Right kidney (tissue), 9 donors: ENCODE measurements around the gene CTDSP2.
A peak's percentile ranks its signal among the peaks of the same experiment; 100 is the strongest.
"Not testable (repeated sequence)": the region's sequence is repeated elsewhere in the genome, so short reads cannot be mapped to it uniquely, and the experiment has no call there.

ENCODE experiments used
- DNase-seq: peaks from one replicate; pipeline ENCODE4 v3.0.0-alpha.2; 2016
- long read RNA-seq, 8 donors: transcript quantifications; one replicate each; lab custom pipeline, GENCODE V29; 2026

CTDSP2 gene, protein sequence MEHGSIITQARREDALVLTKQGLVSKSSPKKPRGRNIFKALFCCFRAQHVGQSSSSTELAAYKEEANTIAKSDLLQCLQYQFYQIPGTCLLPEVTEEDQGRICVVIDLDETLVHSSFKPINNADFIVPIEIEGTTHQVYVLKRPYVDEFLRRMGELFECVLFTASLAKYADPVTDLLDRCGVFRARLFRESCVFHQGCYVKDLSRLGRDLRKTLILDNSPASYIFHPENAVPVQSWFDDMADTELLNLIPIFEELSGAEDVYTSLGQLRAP
- long read RNA-seq, donor 1, full-length matches to known transcripts, result 27 of 41 reads
- long read RNA-seq, donor 1, partial matches to known transcripts, result 14 of 41 reads
- long read RNA-seq, donor 1, other reads (novel, unspliced or antisense), result 0 of 41 reads
- long read RNA-seq, donor 2, full-length matches to known transcripts, result 17 of 17 reads
- long read RNA-seq, donor 2, partial matches to known transcripts, result 0 of 17 reads
- long read RNA-seq, donor 2, other reads (novel, unspliced or antisense), result 0 of 17 reads
- long read RNA-seq, donor 3, full-length matches to known transcripts, result 18 of 27 reads
- long read RNA-seq, donor 3, partial matches to known transcripts, result 9 of 27 reads
- long read RNA-seq, donor 3, other reads (novel, unspliced or antisense), result 0 of 27 reads
- long read RNA-seq, donor 4, full-length matches to known transcripts, result 34 of 58 reads
- long read RNA-seq, donor 4, partial matches to known transcripts, result 24 of 58 reads
- long read RNA-seq, donor 4, other reads (novel, unspliced or antisense), result 0 of 58 reads
- long read RNA-seq, donor 5, full-length matches to known transcripts, result 24 of 32 reads
- long read RNA-seq, donor 5, partial matches to known transcripts, result 8 of 32 reads
- long read RNA-seq, donor 5, other reads (novel, unspliced or antisense), result 0 of 32 reads
- long read RNA-seq, donor 6, full-length matches to known transcripts, result 24 of 68 reads
- long read RNA-seq, donor 6, partial matches to known transcripts, result 39 of 68 reads
- long read RNA-seq, donor 6, other reads (novel, unspliced or antisense), result 5 of 68 reads
- long read RNA-seq, donor 7, full-length matches to known transcripts, result 46 of 94 reads
- long read RNA-seq, donor 7, partial matches to known transcripts, result 33 of 94 reads
- long read RNA-seq, donor 7, other reads (novel, unspliced or antisense), result 15 of 94 reads
- long read RNA-seq, donor 8, full-length matches to known transcripts, result 36 of 49 reads
- long read RNA-seq, donor 8, partial matches to known transcripts, result 13 of 49 reads
- long read RNA-seq, donor 8, other reads (novel, unspliced or antisense), result 0 of 49 reads

DNA sequence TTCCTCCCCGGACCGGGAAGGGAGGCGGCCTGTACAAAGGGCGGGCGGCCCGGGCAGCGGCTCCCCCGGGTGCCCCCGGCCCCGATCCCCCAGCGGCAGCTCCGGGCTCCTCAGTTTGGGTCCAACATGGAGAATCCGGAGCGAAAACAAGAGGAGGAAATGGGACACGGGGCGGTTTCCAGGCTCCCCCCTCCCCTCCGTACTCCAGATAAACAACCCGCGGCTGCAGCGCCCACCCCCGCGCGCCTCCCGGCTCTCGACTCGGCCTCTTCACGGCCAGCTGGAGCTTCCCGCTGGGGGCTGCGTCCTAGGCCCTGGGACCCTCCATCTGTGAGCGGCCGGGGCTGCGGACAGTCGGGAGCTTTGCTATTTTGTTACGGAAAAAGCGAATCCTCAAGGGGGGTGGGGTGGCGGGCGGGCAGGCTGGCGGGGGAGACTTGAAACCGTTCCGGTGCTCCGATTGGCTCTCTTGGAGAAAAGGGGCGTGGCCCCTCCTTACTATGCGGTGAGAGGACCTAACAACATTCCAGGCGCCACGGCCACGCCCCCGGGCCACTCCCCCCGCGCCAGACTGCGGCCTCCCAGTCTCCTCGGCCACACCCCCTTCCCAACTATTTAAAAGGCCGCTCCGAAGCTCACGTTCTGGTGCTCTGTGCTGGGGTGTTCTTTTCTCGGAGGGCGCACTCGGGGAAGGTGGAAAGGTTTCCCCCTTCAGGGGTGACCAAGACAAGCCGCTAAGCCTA is at the start of gene CTDSP2:
CTDSP2 (minus strand) TSS at position 153 of the 743 bp plus-strand sequence. CDS start 294 bp downstream, outside the sequence.
- DNase-seq, result peak; percentile 97

DNA sequence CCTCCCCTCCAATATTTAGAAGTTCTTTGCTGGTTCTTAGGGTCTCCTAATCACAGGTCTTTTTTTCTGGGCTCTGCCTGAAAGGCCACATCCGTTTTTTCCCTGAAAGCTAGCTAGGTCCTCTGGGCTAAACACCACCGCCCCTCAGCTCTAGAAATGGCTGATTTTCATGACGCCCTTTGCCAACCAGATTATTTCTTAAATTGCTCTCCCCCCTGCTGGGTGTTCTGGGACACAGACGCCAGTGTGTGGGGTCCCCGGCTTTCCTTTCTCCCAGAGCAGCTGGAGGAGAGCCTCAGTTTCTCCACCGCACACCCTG is 49.5 kb upstream of the CTDSP2 start:
- no peak for DNase-seq

DNA sequence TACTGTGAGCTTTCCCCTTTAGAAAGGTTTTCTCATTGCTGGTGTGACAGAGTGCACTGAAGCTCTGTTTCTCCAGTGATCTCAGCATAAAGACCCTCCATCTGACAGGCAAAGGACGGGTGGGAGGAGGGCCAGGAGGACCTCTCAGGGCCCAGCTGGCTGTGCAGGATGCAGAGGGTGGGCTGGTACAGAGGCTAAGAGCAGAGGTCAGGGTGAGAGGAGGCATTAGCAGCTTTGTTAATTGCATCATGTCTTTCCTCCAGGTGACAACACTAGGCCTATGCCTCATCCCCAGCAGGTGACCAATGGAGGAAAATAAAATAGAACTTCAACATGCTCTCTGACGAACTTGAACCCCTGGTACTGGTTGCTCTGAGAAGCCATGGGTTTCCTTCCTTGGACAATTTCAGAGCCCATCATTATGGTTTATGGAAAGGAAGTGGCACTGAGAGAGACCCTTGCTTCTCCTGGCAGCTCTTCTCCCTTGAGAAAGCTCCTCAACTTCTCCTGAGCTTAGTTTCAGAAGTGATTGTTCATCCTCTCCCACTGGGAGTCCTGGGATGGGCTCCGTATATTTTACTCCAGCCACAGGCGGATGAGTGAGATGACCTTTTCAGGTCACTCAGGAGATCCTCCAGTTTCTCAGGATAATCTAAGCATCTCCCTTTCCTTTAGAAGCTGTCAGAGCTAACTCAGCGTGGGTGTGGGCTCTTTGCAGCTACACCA is 49.0 kb upstream of the CTDSP2 start:
- DNase-seq, result no peak

DNA sequence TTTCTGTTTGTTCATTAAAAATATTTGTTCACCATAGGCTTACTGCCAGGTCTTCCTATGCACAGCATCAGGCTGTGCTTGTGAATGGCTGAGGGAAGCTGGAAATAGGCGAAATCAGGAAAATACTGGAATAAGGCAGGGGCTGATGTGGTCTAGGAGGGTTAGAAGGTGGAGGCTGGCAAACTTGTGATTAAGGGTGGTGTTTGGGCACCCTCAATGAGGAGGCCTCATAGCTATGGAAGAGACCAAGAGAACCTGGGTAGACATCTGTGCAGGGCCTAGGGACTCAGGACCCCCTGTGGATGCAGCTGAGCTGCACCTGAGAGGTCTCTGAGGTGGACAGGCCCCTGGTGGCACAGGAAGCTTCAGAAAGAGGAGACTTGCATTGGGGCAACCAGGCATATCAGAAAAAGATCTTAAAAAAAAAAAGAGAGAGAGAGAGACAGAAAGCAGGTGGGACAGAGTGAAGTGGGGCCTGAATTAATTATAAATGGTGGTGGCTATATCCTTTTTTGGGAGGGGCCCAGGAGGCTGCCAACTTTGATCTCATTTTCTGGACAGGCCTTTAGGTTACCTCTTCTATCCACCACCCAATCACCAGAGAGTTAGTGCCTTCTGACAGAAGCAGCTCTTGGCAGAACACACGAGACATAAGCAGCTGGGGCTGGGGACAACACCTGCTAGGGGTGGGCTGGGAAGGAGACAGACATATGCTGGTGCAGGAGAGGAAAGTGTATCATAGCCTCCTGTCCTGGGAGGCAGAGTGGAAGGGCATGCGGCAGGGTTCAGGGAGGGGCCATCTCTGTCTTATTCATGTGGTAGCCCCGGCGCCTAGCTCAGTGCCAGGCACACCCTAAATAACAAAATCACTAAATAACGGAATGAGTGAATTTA is 48.1 kb upstream of the CTDSP2 start:
- no peak for DNase-seq

DNA sequence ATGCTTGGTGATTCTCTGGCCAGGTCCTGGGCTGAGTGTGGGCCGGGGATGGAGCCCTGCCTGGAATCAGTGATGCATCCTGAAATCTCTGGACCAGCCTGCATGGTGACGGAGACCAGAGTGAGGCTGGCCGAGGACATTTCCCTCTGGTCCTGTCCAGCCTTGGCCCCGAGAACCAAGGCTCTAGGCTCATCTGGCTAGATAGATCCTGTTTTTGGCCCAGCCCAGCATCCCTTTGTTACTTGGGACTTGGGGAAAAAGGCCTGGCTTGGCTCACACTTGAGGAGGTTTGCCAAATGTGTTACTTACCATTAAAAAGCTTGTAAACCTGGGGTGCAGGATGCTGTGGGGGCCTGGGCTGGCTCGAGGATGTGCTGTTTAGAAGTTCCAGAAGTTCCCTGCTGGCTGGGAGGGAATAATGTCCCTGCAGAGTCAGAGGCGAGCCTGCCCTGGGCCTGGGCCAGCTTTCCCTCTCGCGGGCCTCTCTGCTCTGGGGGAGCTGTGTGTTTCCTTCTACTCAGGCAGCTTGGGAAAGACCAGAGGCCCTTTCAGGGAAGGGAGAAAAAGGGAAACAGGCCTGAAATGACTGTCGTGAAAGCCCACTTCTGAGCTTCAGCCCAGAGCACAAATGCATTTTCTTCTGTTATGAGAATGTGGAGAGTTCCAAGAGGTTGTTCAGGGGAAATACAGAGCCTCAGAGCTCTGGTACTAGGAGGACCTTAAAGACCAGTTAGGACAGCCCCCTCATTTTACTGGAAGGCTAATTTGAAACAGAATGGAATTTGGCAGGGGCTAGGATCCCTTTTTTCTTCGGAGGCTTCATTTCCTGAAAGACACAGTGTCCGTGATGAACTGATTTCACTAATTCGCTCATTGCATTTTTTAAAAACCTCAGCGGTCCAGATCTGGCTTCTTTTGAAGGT is 47.2 kb upstream of the CTDSP2 start:
- peak; percentile 84 for DNase-seq

DNA sequence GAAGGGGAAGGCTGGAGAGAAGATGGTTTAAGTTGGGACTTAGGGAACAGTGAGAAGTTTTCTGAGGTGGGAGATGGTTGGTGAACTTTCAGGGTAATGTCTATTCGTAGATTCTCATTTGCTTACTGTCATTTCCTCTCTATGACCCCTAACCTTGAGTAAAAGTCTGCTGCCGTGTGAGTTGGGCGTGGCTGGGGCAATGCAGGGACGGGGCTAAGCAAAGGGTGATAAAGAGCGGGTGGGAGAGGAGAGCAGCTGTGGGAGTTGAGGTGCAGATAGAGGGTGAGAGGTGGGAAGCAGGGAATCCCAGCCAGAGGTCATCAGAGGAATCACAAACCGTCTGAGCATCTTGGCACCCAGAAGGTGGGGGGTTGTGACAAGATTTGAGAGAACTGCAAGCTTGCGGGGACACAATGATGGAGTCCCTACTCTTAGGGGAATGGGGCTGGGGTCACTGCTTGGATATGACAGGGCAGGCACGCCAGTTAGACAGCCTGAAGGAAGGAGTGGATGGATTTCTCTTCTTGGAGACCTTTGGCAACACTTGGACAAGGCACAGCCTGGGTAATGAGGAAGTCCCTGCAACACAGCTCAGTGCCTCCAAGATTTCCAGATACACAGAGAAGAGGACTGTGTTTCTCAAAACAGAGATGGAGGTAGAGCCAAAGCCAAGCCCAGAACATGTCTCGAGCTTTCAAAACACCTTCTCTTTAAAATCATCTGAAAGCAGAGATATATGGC is 45.9 kb upstream of the CTDSP2 start:
- no peak for DNase-seq

DNA sequence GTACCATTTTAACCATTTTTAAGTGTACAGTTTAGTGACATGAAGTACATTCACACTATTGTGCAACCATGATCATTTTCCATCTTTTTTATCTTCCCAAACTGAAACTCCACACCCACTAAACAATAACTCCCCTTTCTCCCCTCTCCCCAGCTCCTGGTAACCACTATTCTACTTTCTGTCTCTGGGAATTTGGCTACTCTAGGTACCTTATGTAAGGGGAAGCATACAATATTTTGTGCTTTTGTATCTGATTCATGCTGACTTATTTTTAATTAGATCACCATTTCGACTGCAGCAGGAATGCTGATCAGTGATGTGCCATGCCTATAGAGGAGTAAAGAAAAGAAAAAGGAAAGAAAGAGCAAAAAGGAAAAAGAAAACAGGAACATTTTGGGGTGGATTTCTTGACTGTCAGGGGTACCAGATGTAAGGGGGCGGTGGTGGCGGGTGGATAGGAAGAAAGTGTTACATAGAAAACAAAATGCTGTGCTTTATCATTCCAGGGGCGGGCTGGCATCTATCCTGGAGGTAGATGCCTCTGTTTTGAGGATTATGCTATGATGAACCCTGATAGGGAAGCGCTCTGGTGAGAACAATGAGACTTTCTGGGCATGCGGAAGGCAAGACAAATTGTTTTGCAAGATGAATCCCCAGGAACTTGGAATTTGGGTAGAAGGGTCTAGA is 45.2 kb upstream of the CTDSP2 start:
- DNase-seq, result no peak

DNA sequence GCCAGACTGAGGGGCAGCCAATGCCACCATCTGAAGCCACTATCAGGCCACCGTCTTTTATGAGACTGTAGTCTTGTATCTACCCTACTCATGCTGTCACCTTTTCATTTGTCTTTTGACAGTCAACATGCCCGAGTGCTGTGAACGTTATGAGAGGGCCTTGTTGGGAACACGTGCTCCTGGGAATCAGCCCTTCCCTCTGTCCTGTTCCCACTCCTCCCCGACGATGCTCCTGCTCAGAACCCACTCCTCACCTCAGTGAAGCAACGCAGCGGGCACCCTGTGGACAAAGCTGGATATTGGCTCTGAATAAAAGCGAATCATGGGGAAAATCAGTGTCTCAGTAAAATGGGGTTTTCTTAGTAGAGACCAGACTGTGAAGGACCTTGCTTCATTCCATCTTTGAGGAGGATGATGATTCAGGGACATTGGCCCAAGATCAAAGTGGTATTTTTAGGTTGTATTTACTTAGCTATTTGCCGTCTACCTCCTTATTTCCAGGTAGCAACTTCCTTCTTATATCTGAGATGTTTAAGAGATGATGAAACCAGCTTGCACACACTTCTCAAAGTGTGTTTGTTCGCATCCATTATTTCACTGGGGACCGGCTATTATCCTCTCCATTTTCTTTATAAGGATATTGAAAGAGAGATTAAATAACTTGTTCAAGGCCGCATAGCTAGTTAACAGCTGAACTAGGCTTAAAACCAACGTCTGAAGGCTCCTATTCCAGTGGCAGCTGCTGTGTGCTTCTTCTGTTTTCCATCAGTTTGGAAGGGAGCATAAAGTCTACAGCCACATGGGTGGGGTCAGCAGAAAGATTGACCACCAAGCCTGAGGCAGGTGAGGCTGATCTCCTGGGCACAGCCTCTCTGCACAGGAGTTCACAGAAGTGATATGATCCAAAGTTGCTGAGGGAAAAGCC is 43.9 kb upstream of the CTDSP2 start:
- no peak for DNase-seq

DNA sequence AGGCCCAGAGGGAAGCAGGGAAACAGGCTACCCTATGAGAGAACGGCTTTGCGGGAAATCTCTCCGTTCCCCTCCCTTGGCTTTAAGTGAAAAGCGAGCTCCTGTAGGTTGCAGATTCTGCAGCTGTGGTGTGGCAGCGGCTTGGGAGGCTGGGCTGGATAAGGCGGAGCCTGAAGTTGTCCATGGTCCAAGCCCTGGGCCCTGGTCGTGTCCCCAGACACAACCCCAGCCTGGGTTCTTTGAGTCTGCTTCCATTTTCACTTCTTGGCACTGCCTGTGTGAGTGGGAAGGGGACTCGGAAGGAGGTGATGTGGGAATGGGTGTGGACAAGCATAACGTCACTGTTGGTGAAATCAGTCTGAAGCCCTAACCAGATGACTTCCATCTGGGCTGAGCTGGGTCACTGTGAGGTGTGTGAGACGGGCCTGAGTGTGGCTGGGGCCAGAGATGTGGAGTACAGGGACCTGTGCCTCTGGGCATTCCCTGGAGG is 43.0 kb upstream of the CTDSP2 start:
- peak; percentile 68 for DNase-seq

DNA sequence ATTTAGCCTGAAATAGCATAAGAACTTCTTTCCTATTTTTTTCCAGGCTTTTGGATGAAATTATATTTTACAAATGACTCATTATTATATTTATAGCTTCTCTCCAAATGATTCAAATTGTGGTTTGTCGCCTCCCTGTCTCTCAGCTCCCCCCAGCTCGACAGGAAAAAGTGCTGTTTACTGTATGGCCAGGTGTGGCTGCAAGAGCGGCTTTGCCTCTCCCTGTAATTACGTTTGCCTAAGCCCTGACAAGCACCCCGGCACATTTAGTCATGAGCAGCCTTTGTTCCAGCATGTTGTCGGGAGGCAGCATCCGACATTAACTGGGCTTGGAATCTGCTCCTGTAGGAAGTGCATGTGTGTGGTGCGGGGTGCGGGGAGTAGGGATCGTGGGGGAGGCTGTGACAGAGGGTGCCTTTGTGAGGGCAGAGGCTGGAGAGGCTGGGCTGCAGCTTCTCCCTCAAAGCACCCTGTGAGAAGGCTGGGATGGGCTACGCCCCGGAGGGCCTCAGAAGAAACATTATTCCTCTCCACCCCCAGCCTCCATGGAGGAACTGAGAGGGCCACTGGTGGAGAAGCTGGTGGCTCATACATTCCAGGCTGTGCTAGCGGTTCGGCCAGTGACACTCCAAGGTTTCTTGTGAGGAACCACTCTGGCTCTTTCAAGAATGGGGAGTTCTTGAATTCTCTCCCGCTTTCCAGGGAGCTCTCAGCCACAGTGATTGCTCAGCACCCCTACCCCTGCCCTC is 42.1 kb upstream of the CTDSP2 start:
- DNase-seq, result peak; percentile 61

DNA sequence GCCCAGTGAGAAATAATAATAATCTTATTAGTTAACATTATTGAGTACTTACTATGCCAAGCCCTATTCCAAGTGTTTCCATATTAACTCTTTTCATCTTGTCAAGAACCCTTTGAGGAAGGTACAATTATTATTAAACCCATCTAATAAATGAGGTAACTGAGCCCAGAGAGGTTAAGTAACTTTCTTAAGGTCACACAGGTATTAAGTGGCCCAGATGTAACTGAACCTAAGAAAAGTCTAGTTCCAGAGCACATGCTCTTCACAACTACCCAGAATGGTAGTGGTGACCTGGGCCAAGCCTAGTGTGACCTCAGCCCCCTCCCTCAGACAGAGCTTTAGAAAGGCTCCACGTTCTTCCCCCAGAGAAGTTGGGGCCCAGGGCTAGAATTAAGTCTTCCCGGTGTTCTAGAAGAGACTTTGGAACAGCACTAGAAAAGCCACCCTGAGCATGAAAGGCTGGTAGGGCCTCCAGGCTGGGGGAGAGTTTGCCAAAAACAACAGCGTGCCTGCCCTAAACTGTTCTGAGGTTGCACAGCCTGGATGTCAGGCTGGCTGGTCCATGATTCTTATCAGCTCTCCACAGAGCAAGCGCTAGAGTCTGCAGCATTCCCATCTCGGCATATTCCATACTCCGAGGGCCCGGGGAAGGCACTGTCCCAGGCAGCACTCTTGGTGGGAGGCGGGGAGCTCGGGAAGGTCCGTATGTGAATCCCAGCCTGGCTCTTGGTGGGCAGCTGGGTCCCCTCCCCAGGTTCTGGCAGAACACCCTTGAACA is 41.3 kb upstream of the CTDSP2 start:
- DNase-seq, result no peak

DNA sequence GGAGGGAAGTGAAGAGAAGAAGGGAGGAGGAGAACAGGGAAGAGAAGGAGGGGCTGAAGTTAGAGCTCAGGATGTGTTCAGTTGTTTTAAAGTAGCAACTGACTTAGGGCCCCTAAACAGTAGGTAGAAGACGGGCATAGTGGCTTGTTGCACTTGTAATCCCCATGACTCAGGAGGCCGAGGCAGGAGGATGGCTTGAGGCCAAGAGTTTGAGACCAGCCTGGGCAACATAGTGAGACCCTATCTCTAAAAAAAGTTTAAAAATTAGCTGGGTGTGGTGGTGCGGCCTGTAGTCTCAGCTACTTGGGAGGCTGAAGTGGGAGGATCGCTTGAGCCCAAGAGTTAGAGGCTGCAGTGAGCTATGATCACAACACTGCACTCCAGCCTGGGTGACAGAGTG is 40.4 kb upstream of the CTDSP2 start:
- not testable (repeated sequence) for DNase-seq

DNA sequence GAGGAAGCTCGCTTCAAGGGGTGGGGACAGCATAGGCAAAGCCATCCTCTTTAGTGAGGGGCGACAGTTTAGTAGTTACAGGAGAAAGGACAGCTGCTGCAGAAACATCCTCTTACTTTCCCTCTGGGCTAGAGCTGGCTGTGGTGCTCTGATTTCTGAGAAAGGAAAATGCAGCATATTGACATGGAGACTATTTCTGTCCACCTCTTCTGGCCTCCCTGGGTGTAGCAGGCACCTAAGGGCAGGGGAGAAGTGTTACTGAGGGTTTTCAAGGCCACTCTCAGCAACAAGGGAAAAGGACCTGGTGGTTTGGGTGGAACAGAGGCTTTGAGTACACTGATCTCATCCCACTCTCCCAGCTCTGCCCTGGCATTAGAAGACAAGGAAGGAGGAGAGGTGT is 40.0 kb upstream of the CTDSP2 start:
- no peak for DNase-seq

DNA sequence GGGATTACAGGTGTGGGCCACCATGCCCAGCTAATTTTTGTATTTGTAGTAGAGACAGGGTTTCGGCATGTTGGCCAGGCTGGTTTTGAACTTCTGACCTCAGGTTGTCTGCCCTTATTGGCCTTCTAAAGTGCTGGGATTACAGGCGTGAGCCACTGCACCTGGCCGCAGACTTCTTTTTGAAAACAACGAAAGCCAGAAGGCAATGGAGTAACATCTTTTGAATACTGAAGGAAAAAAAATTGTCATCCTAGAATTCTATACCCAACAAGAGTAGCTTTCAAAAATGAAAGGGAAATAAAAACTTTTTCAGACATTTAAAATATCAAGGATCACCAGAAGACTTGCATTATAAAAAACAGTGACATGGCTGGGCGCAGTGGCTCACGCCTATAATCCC is 38.7 kb upstream of the CTDSP2 start:
- DNase-seq, result no peak

DNA sequence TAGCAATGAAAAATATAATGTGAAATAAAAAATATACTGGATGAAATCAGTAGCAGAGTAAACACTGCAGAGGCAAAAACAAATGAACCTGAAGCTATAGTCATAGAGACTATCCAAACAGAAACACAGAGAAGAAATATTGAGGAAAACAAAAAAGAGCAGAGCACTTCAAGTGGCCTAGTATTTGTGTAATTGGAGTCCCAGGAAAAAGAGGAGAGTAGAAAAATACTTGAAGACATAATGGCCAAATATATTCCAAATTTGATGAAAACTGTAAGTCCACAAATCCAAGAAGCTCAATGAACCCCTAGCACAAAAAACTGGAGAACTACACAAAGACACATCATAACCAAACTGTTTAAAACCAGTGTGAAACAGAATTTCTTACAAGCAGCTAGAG is 37.2 kb upstream of the CTDSP2 start:
- no peak for DNase-seq
